HG03520 (cell line): ENCODE data around the gene REEP2.
"Not testable (repeated sequence)": the region's sequence is repeated elsewhere in the genome, so short reads cannot be mapped to it uniquely, and the experiment has no call there.

Experiments used
- ATAC-seq: cut with Tn5 transposase; IDR thresholded peaks from one replicate; pipeline ENCODE4 v1.9.1; 2021; ENCODE audit warnings: mild to moderate bottlenecking, moderate library complexity; ENCODE audit not compliant: unreplicated experiment

The REEP2 gene

GRCh38 chr5:138438724-138439476 is at the start of gene REEP2:
TSS of gene REEP2 (plus strand) at chr5:138439057. CDS start at chr5:138439209, 152 bp downstream.
- ATAC-seq = peak; percentile 79

GRCh38 chr5:138389332-138389731 is 49.5 kb upstream of the REEP2 start:
- ATAC-seq = no peak

DNA sequence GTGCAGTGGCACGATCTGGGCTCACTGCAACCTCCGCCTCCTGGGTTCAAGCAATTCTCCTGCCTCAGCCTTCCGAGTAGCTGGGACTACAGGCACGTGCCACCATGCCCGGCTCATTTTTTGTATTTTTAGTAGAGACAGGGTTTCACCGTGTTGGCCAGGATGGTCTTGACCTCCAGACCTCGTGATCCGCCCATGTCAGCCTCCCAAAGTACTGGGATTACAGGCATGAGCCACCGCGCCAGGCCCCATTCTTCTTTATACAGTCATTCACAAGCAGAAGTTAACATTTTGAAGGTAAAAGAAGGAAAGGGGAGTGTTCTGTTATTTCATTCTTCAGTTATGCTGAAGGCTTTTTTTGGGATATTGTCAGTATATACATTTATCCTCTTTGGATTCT is 48.9 kb upstream of the REEP2 start:
- ATAC-seq = not testable (repeated sequence)

GRCh38 chr5:138391859-138392386 is 46.9 kb upstream of the REEP2 start:
- ATAC-seq = no peak

- no peak for ATAC-seq
Observed at GRCh38 chr5:138402640-138403039, 36.2 kb upstream of the REEP2 start.

DNA sequence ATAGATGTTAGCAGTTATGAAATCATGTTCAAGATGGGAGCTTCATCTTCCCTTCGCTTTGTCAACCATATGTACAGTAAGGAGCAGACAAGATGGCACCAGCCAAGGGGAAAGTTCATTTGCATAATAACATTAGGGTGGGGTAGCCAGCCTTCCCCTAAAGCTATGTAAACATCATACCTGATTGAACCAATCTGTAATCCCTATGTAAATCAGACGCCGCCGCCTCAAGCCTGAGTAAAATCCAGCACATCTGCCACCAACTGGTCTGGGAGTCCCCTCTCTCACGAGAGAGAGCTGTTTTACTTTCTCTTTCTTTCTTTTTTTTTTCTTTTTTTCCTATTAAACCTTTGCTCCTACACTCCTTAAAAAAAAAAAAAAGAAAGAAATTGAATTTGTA is 30.8 kb upstream of the REEP2 start:
- no peak for ATAC-seq

GRCh38 chr5:138410996-138411640 is 27.7 kb upstream of the REEP2 start:
- ATAC-seq = not testable (repeated sequence)

- ATAC-seq = no peak
Observed at GRCh38 chr5:138418444-138418843, 20.4 kb upstream of the REEP2 start.

- ATAC-seq = no peak
Observed at GRCh38 chr5:138425079-138425478, 13.8 kb upstream of the REEP2 start.

- no peak for ATAC-seq
Observed at GRCh38 chr5:138435943-138436342, 2.9 kb upstream of the REEP2 start.

GRCh38 chr5:138438003-138438723 is 694 bp upstream of the REEP2 start:
- no peak for ATAC-seq

GRCh38 chr5:138439477-138440158 is 761 bp downstream of the REEP2 start:
- ATAC-seq = no peak

DNA sequence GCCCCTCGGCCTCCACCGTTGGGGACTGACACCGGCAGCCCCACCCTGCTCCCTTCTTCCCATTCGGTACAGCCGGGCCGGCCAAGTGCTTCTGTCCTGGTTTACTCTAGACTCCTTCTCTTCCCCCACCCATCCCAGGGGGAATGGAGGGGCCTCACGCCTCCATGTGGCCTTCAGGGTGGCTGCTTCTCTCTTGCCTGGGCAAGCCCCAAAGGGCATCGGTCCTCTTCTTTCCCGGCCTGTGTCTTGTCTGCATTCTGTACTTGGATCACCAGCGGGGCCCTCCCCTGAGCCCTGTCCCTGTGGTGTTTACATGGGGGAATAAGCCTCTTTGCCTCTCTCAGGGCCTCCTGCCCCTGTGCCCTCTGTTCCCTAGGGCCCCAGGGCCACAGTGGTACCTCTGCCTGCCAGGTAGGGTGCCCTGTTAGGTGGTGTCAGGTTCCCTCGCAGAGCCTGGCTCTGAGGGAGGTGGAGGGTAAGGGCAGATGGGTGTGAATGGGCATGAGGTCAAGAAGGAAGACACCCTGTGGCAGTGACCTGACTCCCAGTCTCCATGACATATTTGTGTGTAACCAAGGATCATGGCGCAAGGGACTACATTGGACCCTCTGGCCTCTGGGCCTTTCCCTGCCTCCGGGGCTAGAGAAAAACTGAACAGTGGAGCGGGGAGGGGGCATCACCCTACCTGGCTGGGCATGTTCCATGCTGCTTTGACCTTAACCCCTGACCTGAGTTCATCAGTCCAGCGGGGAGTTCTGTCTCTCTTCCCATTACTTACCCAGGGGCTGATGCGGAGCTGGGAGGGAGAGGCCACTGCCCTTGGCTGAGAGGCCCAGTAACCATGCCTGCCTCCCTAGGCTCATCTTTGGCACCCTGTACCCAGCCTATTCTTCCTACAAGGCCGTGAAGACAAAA is 1.6 kb downstream of the REEP2 start:
- ATAC-seq = no peak

GRCh38 chr5:138441221-138441620 is 2.4 kb downstream of the REEP2 start:
- no peak for ATAC-seq

DNA sequence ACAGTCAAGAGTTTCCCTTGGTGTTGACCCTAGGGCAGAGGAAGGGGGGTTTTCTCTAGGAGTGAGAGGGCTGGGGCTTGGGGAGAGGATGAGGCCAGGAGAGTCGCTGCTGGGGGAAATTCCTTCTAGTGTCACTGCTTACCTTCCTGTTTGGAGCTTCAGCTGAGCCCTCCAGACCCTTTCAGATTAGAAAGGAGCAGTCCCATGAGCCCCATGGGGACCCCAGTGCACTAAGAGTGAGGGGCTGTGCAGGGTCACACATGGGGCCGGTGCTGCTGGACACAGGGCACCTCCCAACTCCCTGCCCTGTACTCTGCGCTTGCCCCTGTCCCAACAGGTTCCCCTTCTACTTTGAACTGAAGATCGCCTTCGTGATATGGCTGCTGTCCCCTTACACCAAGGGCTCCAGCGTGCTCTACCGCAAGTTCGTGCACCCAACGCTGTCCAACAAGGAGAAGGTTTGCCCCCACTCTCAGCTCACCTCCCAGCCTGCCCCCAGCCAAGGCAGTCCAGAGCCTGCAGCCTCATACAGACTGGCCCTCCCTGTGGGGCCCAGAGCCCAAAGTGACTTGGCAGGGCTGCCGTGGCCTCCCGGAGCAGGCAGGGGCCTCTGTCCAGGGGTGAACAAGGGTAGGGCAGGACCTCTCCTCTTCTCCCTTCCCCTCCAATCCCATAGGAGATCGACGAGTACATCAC is 5.4 kb downstream of the REEP2 start:
- ATAC-seq = no peak

DNA sequence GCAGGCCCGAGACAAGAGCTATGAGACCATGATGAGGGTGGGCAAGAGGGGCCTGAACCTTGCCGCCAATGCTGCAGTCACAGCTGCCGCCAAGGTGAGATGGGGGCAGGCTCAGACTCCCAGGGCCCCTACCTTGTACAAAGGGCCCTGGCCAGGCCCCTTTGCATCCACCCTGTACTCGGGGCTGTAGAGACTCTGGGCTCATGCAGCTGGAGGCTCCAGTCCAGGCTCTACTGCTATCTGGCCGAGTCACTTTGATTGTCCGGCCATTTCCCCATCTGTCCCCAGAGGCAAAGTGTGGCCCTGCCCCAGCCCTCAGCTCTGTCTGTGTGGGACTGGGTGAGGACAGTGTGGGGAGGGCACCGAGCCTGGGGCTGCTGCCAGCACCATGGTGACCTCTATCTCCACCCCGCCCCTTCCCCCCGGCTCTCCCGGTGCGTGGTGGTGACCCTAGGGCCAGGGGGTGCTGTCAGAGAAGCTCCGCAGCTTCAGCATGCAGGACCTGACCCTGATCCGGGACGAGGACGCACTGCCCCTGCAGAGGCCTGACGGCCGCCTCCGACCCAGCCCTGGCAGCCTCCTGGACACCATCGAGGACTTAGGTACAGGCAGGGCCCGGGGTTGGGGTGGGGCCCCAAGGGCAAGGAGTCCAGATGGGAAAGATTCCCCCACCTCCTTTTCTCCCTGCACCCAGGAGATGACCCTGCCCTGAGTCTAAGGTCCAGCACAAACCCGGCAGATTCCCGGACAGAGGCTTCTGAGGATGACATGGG is 6.1 kb downstream of the REEP2 start:
- no peak for ATAC-seq

DNA sequence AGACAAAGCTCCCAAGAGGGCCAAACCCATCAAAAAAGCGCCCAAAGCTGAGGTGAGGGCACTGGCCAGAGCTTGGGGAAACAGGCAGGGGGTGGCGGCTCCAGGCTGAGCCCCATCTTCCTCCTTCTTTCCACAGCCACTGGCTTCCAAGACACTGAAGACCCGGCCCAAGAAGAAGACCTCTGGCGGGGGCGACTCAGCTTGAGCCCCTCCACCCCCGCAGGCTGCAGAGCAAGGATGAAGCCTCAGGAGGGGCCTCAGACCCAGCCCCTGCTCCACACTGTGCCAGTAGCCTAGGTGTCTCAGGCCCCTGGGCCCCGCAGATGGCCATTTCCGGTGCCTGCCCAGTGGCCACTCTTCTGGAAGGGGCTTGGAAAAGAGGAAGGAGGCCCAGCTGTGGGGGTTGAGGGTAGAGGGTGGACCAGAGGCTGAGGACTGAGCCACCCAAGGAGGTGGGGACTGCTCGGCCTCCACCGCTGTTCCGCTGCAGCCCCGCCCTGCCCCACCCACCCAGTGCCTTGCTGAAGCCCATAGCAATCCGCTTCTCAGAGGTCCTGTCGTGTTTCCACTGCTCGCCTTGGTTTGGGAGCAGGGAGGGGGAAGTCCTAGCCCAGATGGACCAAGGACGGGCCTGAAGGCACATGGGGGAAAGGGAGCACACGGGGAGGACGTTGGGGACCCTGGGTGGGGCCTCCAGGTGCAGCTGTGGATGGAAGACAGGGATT is 6.9 kb downstream of the REEP2 start:
- ATAC-seq = no peak

DNA sequence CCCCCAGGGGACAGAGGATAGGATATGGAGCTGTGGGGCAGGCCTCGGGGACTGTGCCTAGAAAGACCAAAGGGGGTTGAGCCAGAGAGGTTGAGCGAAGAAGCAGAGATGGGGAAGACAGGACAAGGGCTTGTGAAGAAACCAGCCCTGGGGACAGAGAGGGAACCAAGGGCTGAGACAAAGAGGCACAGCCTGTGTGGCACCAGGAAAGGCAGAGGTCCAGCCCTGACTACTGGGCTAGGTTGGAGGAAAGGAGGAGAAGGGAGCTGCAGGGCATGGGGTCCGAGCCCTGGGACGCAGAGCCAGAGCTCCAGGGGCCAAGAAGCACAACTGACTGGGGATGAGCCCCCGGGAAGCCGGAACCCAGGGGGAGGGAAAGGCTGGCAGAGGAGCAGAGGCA is 9.2 kb downstream of the REEP2 start:
- no peak for ATAC-seq
